GM12878 (cell line): ENCODE results near the gene TMEM52B. TPM values are rescaled to one million over a fixed set of nuclear protein-coding genes. Genes with fewer than 3 reads are reported as not detected.

Experiments used
- ATAC-seq: fragments of 200-7000 bp; cut with Tn5 transposase; 3 replicates; pipeline ENCODE4 v1.9.1; 2020; ENCODE audit warnings: mild to moderate bottlenecking, moderate library complexity
- BruUV-seq: library from RNA; stranded (reverse); fragments of 400-500 nt; replicated peaks from 2 replicates; lab custom pipeline; 2021; lab: Mats Ljungman, UMichigan
- CTCF ChIA-PET: fragments of 300-600 bp; sonication (Branson Sonifier 250); formaldehyde crosslinking; extraction: SDS; loops from one replicate; lab custom pipeline; 2021; ENCODE audit warnings: inconsistent platforms; lab: Yijun Ruan, JAX
- POLR2A ChIA-PET: fragments of 350-600 bp; formaldehyde crosslinking; extraction: SDS; loops from one replicate; lab custom pipeline; 2021; ENCODE audit warnings: inconsistent platforms; lab: Charles Lee
- RAD21 ChIA-PET: fragments of 300-600 bp; sonication (Branson Sonifier 250); formaldehyde crosslinking; loops from one replicate; lab custom pipeline; 2023; ENCODE audit warnings: antibody characterized with exemption; ENCODE audit not compliant: unreplicated experiment; lab: Charles Lee
- SMC1A ChIA-PET: fragments of 300-600 bp; sonication (Branson Sonifier 250); formaldehyde crosslinking; loops from one replicate; lab custom pipeline; 2023; ENCODE audit not compliant: unreplicated experiment, uncharacterized antibody; lab: Charles Lee
- DNase-seq: peaks from one replicate; pipeline ENCODE4 v3.0.0-alpha.2; 2011; ENCODE audit warnings: low read depth, low spot score
- FAIRE-seq: peaks from 3 replicates; lab custom pipeline; 2011; peaks lifted over from hg19 to GRCh38; lab: Jason Lieb, UNC
- H2AFZ ChIP-seq: 2 replicates; pipeline ENCODE4 v1.6.0; 2011; ENCODE audit warnings: low read depth, low read length, control low read depth; ENCODE audit not compliant: control insufficient read depth
- H3K27ac ChIP-seq: 2 replicates; pipeline ENCODE4 v1.5.1; 2011; ENCODE audit warnings: control low read depth; ENCODE audit not compliant: control insufficient read depth, insufficient read depth
- H3K27me3 ChIP-seq, 2 experiments: replicated peaks in 1 of 2; 2 replicates each; pipeline versions ENCODE4 v1.6.0 to v1.6.1; 2011; ENCODE audit warnings: low read length in 1 of 2; ENCODE audit not compliant: control insufficient read depth in 2 of 2, insufficient read depth in 2 of 2
- H3K36me3 ChIP-seq, 2 experiments: 2 replicates each; pipeline ENCODE4 v1.5.1; 2011; ENCODE audit warnings: low read length in 1 of 2; ENCODE audit not compliant: control insufficient read depth in 2 of 2, insufficient read depth in 2 of 2
- H3K4me1 ChIP-seq: 2 replicates; pipeline ENCODE4 v1.6.1; 2011; ENCODE audit warnings: mild to moderate bottlenecking, low read length, moderate library complexity, mixed read lengths; ENCODE audit not compliant: control insufficient read depth, insufficient read depth
- H3K4me2 ChIP-seq: 2 replicates; pipeline ENCODE4 v1.6.0; 2011; ENCODE audit warnings: control low read depth; ENCODE audit not compliant: control insufficient read depth, insufficient read depth
- H3K4me3 ChIP-seq: fragments of 200-600 bp; sonication (generic); 2 replicates; pipeline ENCODE4 v1.5.1; 2016
- H3K79me2 ChIP-seq: 2 replicates; pipeline ENCODE4 v1.6.0; 2011; ENCODE audit warnings: low read length; ENCODE audit not compliant: control insufficient read depth, insufficient read depth
- H3K9ac ChIP-seq: 2 replicates; pipeline ENCODE4 v1.8.0; 2011; ENCODE audit warnings: low read length, control low read depth, mixed read lengths; ENCODE audit not compliant: control insufficient read depth, insufficient read depth
- H3K9me3 ChIP-seq: replicated peaks from 3 replicates; pipeline ENCODE4 v1.5.1; 2011; ENCODE audit warnings: mild to moderate bottlenecking, low read length; ENCODE audit not compliant: control insufficient read depth, insufficient read depth
- H4K20me1 ChIP-seq: 2 replicates; pipeline ENCODE4 v1.6.0; 2011; ENCODE audit not compliant: control insufficient read depth, insufficient read depth
- ASH2L ChIP-seq: fragments of 300-600, 200-600 bp; sonication (generic); IDR thresholded peaks from 2 replicates; pipeline ENCODE4 v1.6.1; 2017; ENCODE audit warnings: low read depth, mild to moderate bottlenecking, borderline replicate concordance
- ATF2 ChIP-seq: IDR thresholded peaks from 2 replicates; pipeline ENCODE4 v1.6.1; 2012; ENCODE audit warnings: low read length, inconsistent platforms
- BHLHE40 ChIP-seq, 2 experiments: fragments of 450-650 bp in 1 of 2; IDR thresholded peaks; 2 replicates each; pipeline ENCODE4 v1.6.1; 2011 to 2017; ENCODE audit warnings: low read depth in 2 of 2, borderline replicate concordance in 1 of 2, improper control_type of control experiment in 1 of 2, low read length in 1 of 2, mild to moderate bottlenecking in 1 of 2
- CBX3 ChIP-seq: fragments of 200-600 bp; sonication (generic); IDR thresholded peaks from 2 replicates; pipeline ENCODE4 v1.6.1; 2016; ENCODE audit warnings: low read depth, borderline replicate concordance
- LARP7 ChIP-seq: fragments of 450-650 bp; IDR thresholded peaks from 2 replicates; pipeline ENCODE4 v1.6.1; 2017; ENCODE audit warnings: mild to moderate bottlenecking
- MEF2A ChIP-seq: IDR thresholded peaks from 2 replicates; pipeline ENCODE4 v1.6.1; 2011; ENCODE audit warnings: low read depth, mild to moderate bottlenecking, low read length, moderate library complexity; ENCODE audit not compliant: insufficient read depth
- POLR2AphosphoS2 ChIP-seq: IDR thresholded peaks from 2 replicates; pipeline ENCODE4 v1.6.1; 2011; ENCODE audit warnings: low read depth, mild to moderate bottlenecking, low read length, improper control_type of control experiment, moderate library complexity
- SPI1 ChIP-seq: IDR thresholded peaks from 2 replicates; pipeline ENCODE4 v1.6.1; 2011; ENCODE audit warnings: low read depth, mild to moderate bottlenecking, low read length, moderate library complexity, borderline replicate concordance; ENCODE audit not compliant: insufficient read depth
- SUPT20H ChIP-seq: IDR thresholded peaks from 2 replicates; pipeline ENCODE4 v1.6.1; 2011; ENCODE audit warnings: low read depth, mild to moderate bottlenecking, low read length, moderate library complexity, borderline replicate concordance; ENCODE audit not compliant: control insufficient read depth
- TBL1XR1 ChIP-seq: IDR thresholded peaks from 2 replicates; pipeline ENCODE4 v1.6.1; 2012; ENCODE audit warnings: low read depth, low read length, improper control_type of control experiment
- ZNF622 ChIP-seq: fragments of 450-650 bp; IDR thresholded peaks from 2 replicates; pipeline ENCODE4 v1.6.1; 2017; ENCODE audit warnings: mild to moderate bottlenecking, inconsistent platforms
- WGBS: methylation state at CpG from one replicate; pipeline ENCODE4 v1.1.6; 2016; ENCODE audit warnings: low lambda C conversion rate; ENCODE audit not compliant: insufficient replicate concordance, insufficient coverage; ENCODE audit errors: missing lambda C conversion rate; 5-methylcytosine and 5-hydroxymethylcytosine counted together
- in situ Hi-C: fragments of 300-500 bp; cut with MboI; formaldehyde crosslinking; loops from 9 replicates; pipeline ENCODE4 v1.14.3; 2018; ENCODE audit warnings: mixed read lengths
- intact Hi-C: fragments of 100-400 bp; cut with micrococcal nuclease; formaldehyde crosslinking; loops from one replicate; pipeline ENCODE4 v1.14.2; 2022; ENCODE audit not compliant: unreplicated experiment
- polyA plus RNA-seq, 11 experiments: library from polyadenylated mRNA; depleted of rRNA in 4 of 11; unstranded in 6 of 11; stranded (reverse) in 5 of 11; fragments of >200 nt; fragmentation: Nextera tagmentation in 4 of 11; fragmentation: Illumina TruSeq in 1 of 11; extraction: Ambion mirVana in 4 of 11; extraction: Trizol in 1 of 11; gene quantifications; 1 replicate in 1 of 11; 2 replicates in 10 of 11; pipeline versions ENCODE4 v1.2.1 to v1.2.3, GENCODE V29; 2011 to 2016; ENCODE audit warnings: inconsistent platforms in 2 of 11, missing spikeins in 2 of 11, low read depth in 1 of 11
- total RNA-seq, 4 experiments: library from RNA; depleted of rRNA in 3 of 4; stranded (reverse); fragments of >200 nt in 3 of 4; fragmentation: Illumina TruSeq in 1 of 4; extraction: Trizol in 1 of 4; gene quantifications; 2 replicates each; pipeline versions ENCODE4 v1.2.1 to v1.2.3, GENCODE V29; 2013 to 2021
- TF ChIP-seq, protein P1 (sequence below): IDR thresholded peaks from 2 replicates; pipeline ENCODE4 v1.6.1; 2012; ENCODE audit warnings: low read depth, low read length, improper control_type of control experiment
- TF ChIP-seq, protein P2 (sequence below): fragments of 450-650 bp; IDR thresholded peaks from 2 replicates; pipeline ENCODE4 v1.6.1; 2017; ENCODE audit warnings: mild to moderate bottlenecking, moderate library complexity

TMEM52B gene
- total and polyA plus RNA-seq, 10 of the 15 experiments (the other 5 are each of a cell fraction or from before 2014, with no cell fraction given) = not detected

- TF ChIP-seq, protein P1, sequence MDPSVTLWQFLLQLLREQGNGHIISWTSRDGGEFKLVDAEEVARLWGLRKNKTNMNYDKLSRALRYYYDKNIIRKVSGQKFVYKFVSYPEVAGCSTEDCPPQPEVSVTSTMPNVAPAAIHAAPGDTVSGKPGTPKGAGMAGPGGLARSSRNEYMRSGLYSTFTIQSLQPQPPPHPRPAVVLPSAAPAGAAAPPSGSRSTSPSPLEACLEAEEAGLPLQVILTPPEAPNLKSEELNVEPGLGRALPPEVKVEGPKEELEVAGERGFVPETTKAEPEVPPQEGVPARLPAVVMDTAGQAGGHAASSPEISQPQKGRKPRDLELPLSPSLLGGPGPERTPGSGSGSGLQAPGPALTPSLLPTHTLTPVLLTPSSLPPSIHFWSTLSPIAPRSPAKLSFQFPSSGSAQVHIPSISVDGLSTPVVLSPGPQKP = no peak
Observed at GRCh38 chr12:10235761-10236631, 57.2 kb downstream of the TMEM52B start (continued).

DNA sequence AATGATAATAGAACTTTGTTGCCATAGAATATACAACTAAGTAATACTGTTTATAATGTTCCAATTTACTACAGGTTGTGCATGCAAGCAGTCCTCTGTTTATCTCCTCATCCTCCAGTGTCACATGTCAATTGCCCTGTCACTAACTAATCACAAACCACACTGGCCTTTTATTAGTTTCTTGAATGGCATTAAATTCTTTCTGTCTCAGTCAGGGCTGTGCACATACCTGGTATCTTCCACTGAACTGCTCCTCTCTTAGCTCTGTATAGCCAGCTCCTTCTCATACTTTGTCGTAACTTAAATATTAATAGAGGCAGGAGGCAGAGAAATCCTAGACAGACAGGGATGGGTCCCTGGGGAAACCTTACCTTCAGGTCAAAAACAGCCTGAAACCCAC is 57.9 kb downstream of the TMEM52B start:
- in situ Hi-C loops = loop anchor here (5.0 kb wide), 3 partner anchors 326 to 516 kb away; no protein-coding TSS in a partner anchor
- no TSS peak for BruUV-seq
- TF ChIP-seq SUPT20H (no peak), ASH2L (no peak), ATF2 (no peak), LARP7 (no peak), BHLHE40 (IDR thresholded peaks at IDR 0.05; ENCODE audit: borderline replicate concordance in 1 of 2, low read depth in 2 of 2, low read length in 1 of 2) (no peak), CBX3 (no peak), SPI1 (no peak), ZNF622 (no peak), TBL1XR1 (no peak), POLR2AphosphoS2 (no peak), MEF2A (no peak)
- TF ChIP-seq, protein P2, sequence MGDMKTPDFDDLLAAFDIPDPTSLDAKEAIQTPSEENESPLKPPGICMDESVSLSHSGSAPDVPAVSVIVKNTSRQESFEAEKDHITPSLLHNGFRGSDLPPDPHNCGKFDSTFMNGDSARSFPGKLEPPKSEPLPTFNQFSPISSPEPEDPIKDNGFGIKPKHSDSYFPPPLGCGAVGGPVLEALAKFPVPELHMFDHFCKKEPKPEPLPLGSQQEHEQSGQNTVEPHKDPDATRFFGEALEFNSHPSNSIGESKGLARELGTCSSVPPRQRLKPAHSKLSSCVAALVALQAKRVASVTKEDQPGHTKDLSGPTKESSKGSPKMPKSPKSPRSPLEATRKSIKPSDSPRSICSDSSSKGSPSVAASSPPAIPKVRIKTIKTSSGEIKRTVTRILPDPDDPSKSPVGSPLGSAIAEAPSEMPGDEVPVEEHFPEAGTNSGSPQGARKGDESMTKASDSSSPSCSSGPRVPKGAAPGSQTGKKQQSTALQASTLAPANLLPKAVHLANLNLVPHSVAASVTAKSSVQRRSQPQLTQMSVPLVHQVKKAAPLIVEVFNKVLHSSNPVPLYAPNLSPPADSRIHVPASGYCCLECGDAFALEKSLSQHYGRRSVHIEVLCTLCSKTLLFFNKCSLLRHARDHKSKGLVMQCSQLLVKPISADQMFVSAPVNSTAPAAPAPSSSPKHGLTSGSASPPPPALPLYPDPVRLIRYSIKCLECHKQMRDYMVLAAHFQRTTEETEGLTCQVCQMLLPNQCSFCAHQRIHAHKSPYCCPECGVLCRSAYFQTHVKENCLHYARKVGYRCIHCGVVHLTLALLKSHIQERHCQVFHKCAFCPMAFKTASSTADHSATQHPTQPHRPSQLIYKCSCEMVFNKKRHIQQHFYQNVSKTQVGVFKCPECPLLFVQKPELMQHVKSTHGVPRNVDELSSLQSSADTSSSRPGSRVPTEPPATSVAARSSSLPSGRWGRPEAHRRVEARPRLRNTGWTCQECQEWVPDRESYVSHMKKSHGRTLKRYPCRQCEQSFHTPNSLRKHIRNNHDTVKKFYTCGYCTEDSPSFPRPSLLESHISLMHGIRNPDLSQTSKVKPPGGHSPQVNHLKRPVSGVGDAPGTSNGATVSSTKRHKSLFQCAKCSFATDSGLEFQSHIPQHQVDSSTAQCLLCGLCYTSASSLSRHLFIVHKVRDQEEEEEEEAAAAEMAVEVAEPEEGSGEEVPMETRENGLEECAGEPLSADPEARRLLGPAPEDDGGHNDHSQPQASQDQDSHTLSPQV = no peak

More for the DNA sequence above, 57.9 kb downstream of the TMEM52B start:
- DNase-seq (no peak), ATAC-seq (no peak), FAIRE-seq (no peak)
- H3K27me3 ChIP-seq = no peaks in the 10 kb centered on the region; a peak in 1 of 4 replicates
- CTCF ChIA-PET = interaction anchor here (0.7 to 3.1 kb wide), 27 partner anchors 8 to 963 kb away, joined by 3 to 37 read pairs (median 5); no protein-coding TSS in a partner anchor
- H3K9ac ChIP-seq = no peak overlapping the region
- no peak overlapping the region for H3K27ac ChIP-seq
- no peak overlapping the region for H3K4me3 ChIP-seq
- SMC1A ChIA-PET = interaction anchor here (0.6 to 3.2 kb wide), 16 partner anchors 13 to 514 kb away, joined by 3 to 41 read pairs (median 4); no protein-coding TSS in a partner anchor
- no peaks in the 10 kb centered on the region for H3K79me2 ChIP-seq
- no peaks in the 10 kb centered on the region for H3K36me3 ChIP-seq
- H3K4me2 ChIP-seq = no peak overlapping the region
- POLR2A ChIA-PET = no interaction called here
- H2AFZ ChIP-seq = no peak overlapping the region
- intact Hi-C loops = no loop called here
- H4K20me1 ChIP-seq = no peaks in the 10 kb centered on the region
- 0 out of 2 replicates have a peak, but pooled peaks cover 4% of the 10 kb centered on the region for H3K4me1 ChIP-seq
- RAD21 ChIA-PET = interaction anchor here (1.1 to 4.3 kb wide), 7 partner anchors 84 to 441 kb away, joined by 3 to 24 read pairs (median 4); no protein-coding TSS in a partner anchor
- WGBS = 100% methylated on average over 1 of the region's 1 CpG
- peaks cover 12% of the 10 kb centered on the region; the same call in 2 of the 3 replicates for H3K9me3 ChIP-seq
